ENCODE data around the gene HOXB7. TPM values are rescaled to one million over a fixed set of nuclear protein-coding genes. Genes with fewer than 3 reads are reported as not detected.

The HOXB7 gene
- total RNA-seq, 1 experiment from 2014 or later: 28.2 TPM

- Histone ChIP-seq H3K9me3 (ENCODE audit: insufficient read depth, low read depth) (no peaks in the 10 kb centered on the region), H3K27ac (no peak overlapping the region), H3K4me1 (replicated peaks; ENCODE audit: insufficient read depth) (no peaks in the 10 kb centered on the region), H3K79me2 (ENCODE audit: low read depth) (no peaks in the 10 kb centered on the region), H4K20me1 (ENCODE audit: insufficient read depth) (no peaks in the 10 kb centered on the region), H3K4me3 (no peak overlapping the region), H3K27me3 (ENCODE audit: insufficient read depth, low read depth) (no peaks in the 10 kb centered on the region), H3K9me2 (ENCODE audit: insufficient read depth) (no peaks in the 10 kb centered on the region), H2AFZ (no peak overlapping the region), H3K36me3 (ENCODE audit: low read depth) (no peaks in the 10 kb centered on the region), H3K4me2 (no peak overlapping the region), H3F3A (ENCODE audit: insufficient read depth, low read depth) (no peaks in the 10 kb centered on the region)
- POLR2A ChIA-PET (ENCODE audit: unreplicated experiment): no interaction called here
- CTCF ChIA-PET: no interaction called here
- no TSS peak for BruUV-seq (replicated peaks)
- no peak for DNase-seq
- TF ChIP-seq EZH2 (IDR thresholded peaks at IDR 0.05; ENCODE audit: low read depth): no peak
- no peak for TF ChIP-seq CTCF (conservative IDR thresholded peaks at IDR 0.05)
- intact Hi-C loops (cut with micrococcal nuclease; ENCODE audit: unreplicated experiment): no loop called here
Observed at GRCh38 chr17:48575673-48576478, 34.9 kb downstream of the HOXB7 start.

GRCh38 chr17:48575066-48575582, 35.7 kb downstream of the HOXB7 start:
- H3K9me3 ChIP-seq (ENCODE audit: insufficient read depth, low read depth): no peaks in the 10 kb centered on the region
- TF ChIP-seq EZH2 (IDR thresholded peaks at IDR 0.05; ENCODE audit: low read depth) (no peak), CTCF (conservative IDR thresholded peaks at IDR 0.05) (no peak)
- H2AFZ ChIP-seq: no peak overlapping the region
- no peak for DNase-seq
- H3K36me3 ChIP-seq (ENCODE audit: low read depth): no peaks in the 10 kb centered on the region
- no peaks in the 10 kb centered on the region for H3K27me3 ChIP-seq (ENCODE audit: insufficient read depth, low read depth)
- no peaks in the 10 kb centered on the region for H3K79me2 ChIP-seq (ENCODE audit: low read depth)
- no peak overlapping the region for H3K27ac ChIP-seq
- CTCF ChIA-PET: no interaction called here
- H4K20me1 ChIP-seq (ENCODE audit: insufficient read depth): no peaks in the 10 kb centered on the region
- POLR2A ChIA-PET (ENCODE audit: unreplicated experiment): no interaction called here
- H3K4me2 ChIP-seq: no peak overlapping the region
- no peaks in the 10 kb centered on the region for H3F3A ChIP-seq (ENCODE audit: insufficient read depth, low read depth)
- intact Hi-C loops (cut with micrococcal nuclease; ENCODE audit: unreplicated experiment): no loop called here
- H3K4me3 ChIP-seq: no peak overlapping the region
- no peaks in the 10 kb centered on the region for H3K9me2 ChIP-seq (ENCODE audit: insufficient read depth)
- H3K4me1 ChIP-seq (replicated peaks; ENCODE audit: insufficient read depth): no peaks in the 10 kb centered on the region
- BruUV-seq (replicated peaks): no TSS peak

GRCh38 chr17:48574505-48575065, 36.2 kb downstream of the HOXB7 start:
- Histone ChIP-seq H3K9me3 (ENCODE audit: insufficient read depth, low read depth) (no peaks in the 10 kb centered on the region), H3K79me2 (ENCODE audit: low read depth) (no peaks in the 10 kb centered on the region), H3K27ac (no peak overlapping the region), H3K27me3 (ENCODE audit: insufficient read depth, low read depth) (no peaks in the 10 kb centered on the region), H4K20me1 (ENCODE audit: insufficient read depth) (no peaks in the 10 kb centered on the region), H2AFZ (no peak overlapping the region), H3F3A (ENCODE audit: insufficient read depth, low read depth) (no peaks in the 10 kb centered on the region), H3K4me1 (replicated peaks; ENCODE audit: insufficient read depth) (no peaks in the 10 kb centered on the region), H3K9me2 (ENCODE audit: insufficient read depth) (no peaks in the 10 kb centered on the region), H3K36me3 (ENCODE audit: low read depth) (no peaks in the 10 kb centered on the region), H3K4me3 (no peak overlapping the region), H3K4me2 (no peak overlapping the region)
- no peak for DNase-seq
- POLR2A ChIA-PET (ENCODE audit: unreplicated experiment): no interaction called here
- CTCF ChIA-PET: no interaction called here
- BruUV-seq (replicated peaks): no TSS peak
- TF ChIP-seq EZH2 (IDR thresholded peaks at IDR 0.05; ENCODE audit: low read depth): no peak
- TF ChIP-seq CTCF (conservative IDR thresholded peaks at IDR 0.05): no peak
- intact Hi-C loops (cut with micrococcal nuclease; ENCODE audit: unreplicated experiment): no loop called here
